NCI-H2107 (cell line): Measurements from ENCODE around the gene KCNIP1.

ENCODE experiments used
- DNase-seq: peaks from one replicate; lab custom pipeline; 2025; lab: John Stamatoyannopoulos, UW

The KCNIP1 gene

GRCh38 chr5:170642776-170643436, 139.1 kb downstream of the KCNIP1 start:
- DNase-seq = no peak

DNA sequence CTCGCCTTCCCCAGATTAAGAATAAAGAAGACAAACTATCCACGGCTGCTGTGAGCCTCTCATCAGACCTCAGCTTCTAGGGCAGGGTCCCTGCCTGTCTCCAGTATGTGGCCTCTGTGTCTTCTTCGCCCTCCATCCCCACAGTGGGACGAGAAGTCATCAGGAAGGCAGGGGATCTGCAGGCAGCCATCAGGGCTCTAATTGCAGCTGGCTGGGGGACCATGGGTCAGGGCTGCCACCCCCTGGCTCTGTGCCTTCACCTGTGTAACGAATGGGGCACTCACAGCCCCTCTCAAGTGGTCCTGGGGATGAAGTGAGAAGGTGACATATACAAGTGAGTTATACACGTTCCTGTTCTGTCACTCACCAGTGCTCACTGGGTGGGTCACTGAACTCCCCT, 139.8 kb downstream of the KCNIP1 start:
- DNase-seq = no peak

DNA sequence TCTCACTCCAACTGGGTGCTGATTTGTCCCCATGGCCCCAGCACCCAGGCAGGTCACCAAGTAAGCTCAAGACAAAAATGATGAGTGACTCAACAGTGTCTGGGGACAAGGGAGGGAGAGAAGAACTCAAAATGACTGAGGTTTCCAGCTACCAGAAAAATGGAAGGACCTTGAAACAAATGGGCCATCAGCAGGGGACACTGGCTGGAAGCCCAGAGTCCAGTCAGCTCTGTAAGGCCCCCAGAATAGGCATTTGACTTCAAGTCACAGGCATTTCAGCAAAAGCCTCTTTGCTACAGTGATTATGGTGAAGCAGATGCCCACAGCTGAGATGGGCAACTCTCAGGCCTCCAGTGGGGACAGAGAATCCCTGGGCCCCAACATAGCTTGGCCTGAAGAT, 140.7 kb downstream of the KCNIP1 start:
- DNase-seq = no peak

DNA sequence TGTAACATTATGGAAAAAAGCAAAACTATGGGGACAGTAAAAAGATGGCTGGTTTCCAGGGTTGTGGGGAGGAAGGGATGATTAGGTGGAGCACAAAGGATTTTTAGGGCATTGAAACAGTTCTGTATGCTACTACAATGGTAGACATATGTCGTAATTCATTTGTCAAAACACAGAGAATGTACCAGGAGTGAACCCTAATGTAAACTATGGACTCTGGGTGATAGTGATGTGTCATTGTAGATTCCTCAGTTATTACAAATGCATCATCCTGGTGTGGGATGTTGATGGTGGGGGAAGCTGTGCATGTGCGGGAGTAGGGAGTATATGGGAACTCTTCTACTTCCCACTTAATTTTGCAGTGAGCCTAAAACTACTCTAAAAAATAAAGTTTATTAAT, 144.7 kb downstream of the KCNIP1 start:
- DNase-seq = no peak

- no peak for DNase-seq
Observed at GRCh38 chr5:170650850-170651249, 147.0 kb downstream of the KCNIP1 start.

- no peak for DNase-seq
Observed at GRCh38 chr5:170651604-170652277, 147.9 kb downstream of the KCNIP1 start.

GRCh38 chr5:170655476-170655875, 151.7 kb downstream of the KCNIP1 start:
- DNase-seq = no peak

- DNase-seq = no peak
Observed at GRCh38 chr5:170655920-170656319, 152.1 kb downstream of the KCNIP1 start.

DNA sequence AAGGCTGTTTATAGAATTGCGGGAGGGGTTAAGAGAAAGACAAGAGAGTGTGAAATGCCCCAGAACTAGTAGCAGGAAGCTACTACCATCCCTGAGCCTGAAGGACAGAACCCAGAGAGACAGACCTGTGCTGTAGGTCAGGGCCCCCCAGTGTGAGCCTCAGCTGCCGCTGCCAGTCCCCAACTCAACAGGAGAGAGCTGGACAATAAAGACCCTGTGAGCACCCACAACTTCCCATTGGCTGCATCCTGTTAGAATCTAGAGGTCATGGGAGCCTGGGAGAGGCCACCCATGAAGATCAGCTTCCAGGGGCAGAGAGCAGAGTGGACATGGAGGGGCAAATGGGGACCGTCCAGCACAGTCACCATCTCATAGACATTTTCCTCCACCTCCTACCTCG, 152.5 kb downstream of the KCNIP1 start:
- DNase-seq = no peak

- no peak for DNase-seq
Observed at GRCh38 chr5:170660531-170660930, 156.7 kb downstream of the KCNIP1 start.

- DNase-seq = no peak
Observed at GRCh38 chr5:170662966-170663365, 159.1 kb downstream of the KCNIP1 start.

GRCh38 chr5:170678811-170679210, 175.0 kb downstream of the KCNIP1 start:
- DNase-seq = no peak

DNA sequence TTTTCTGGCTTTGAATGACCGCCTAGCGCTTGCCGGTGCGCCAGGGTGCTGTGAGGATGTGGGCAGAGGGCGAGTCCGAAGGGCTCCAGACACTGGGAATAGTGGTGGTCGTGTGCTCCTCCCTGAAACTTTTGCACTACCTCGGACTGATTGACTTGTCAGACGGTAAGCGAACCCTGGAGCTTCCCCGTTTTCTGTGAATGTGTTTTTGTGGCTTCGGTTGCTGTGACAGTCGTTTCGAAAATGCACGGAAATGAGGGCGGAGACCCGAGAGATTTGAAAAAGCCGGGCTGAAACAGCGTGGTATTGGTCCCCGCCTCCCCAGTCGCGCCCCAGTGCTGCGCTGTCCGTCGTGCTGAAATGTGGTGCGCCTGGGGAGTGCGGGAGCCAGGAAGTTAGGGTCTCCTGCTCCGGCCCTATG, 177.2 kb downstream of the KCNIP1 start:
- no peak for DNase-seq

GRCh38 chr5:170691657-170692056, 187.8 kb downstream of the KCNIP1 start:
- no peak for DNase-seq

DNA sequence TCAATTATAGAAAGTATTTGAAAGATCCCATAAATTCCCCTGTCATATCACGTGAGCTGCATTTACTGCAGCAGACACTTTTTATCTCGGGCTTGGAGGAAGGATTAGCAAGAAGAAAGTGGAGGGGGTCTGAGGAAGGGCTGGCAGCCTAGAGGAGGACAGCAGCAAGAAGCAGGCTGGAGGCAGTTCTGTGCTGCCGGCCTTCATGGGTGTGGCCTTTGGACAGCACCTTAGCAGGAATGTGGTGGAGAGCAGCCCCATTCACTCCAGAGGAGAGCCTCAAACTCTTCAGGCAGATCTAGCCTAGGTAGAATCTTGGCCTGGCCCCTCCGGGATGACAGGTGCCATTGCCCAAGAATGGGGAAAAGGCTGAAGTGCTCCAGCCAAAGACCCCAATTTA, 189.9 kb downstream of the KCNIP1 start:
- DNase-seq = no peak

DNA sequence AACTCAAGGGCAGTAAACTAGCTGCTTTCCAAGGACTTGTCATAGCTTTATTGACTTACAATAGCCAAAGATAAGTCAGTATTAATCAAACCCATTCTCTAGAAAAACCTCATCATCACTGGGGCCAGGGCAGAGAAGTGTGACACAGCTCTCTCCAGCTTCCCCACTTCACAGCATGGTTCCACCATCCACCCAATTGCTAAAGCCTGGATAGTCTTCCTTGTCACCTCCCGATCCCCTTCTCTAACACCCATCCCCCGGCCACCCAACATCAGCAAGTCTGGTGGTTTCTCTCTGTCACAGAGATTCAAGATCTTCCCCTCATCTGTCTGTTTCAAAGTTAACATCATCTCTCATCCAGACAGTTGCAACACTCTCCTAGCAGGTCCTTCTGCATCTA, 191.1 kb downstream of the KCNIP1 start:
- DNase-seq = no peak

GRCh38 chr5:170697031-170697430, 193.2 kb downstream of the KCNIP1 start:
- no peak for DNase-seq

GRCh38 chr5:170700503-170700902, 196.7 kb downstream of the KCNIP1 start:
- DNase-seq = no peak

DNA sequence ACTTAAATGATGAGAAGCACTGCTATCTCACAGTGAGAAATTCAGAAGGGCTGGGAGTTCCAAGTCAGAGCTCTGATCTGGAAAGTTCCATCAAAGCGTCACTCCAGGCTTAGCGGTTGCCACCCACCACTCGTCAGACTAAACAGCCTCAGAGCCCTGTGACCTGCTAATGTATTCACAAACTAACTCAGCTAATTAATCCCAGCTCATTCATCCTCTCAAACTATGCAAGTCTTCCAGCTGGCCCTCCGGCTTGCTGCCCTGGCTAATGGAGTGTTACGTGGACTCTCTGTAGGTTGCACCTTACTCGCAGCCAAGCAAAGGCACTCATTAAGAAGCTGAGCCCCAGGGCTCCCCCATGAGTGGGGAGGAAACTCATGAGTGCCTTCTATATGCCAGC, 197.5 kb downstream of the KCNIP1 start:
- no peak for DNase-seq

- DNase-seq = no peak
Observed at GRCh38 chr5:170704417-170705192, 200.8 kb downstream of the KCNIP1 start.

- DNase-seq = no peak
Observed at GRCh38 chr5:170709640-170710039, 205.8 kb downstream of the KCNIP1 start.

DNA sequence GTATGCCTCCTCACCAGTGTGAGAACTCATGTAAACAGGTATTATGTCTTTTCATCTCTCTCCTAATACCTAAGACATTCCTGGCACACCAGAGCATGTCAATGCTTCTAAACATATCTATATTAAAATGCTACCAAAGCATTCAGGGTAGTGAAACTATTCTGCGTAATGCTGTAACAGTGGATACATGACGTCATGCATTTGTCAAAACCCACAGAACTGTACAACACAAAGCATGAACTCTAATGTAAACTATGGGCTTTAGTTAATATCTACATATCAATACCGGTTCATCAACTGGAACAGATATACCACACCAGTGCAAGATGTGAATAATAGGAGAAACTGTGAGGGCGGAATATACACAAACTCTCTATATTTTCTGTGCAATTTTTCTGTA, 207.5 kb downstream of the KCNIP1 start:
- no peak for DNase-seq

GRCh38 chr5:170715141-170715540, 211.3 kb downstream of the KCNIP1 start:
- no peak for DNase-seq
